ENCODE measurements around the gene LHFPL3. TPM values are rescaled to one million over a fixed set of nuclear protein-coding genes. Genes with fewer than 3 reads are reported as not detected.

Gene LHFPL3
- total and polyA plus RNA-seq, 2 of the 13 experiments (the other 11 are each of a cell fraction or from before 2014, with no cell fraction given): not detected

GRCh38 chr7:104412911-104413310, 84.5 kb downstream of the LHFPL3 start (continued):
- TF ChIP-seq, protein P1, sequence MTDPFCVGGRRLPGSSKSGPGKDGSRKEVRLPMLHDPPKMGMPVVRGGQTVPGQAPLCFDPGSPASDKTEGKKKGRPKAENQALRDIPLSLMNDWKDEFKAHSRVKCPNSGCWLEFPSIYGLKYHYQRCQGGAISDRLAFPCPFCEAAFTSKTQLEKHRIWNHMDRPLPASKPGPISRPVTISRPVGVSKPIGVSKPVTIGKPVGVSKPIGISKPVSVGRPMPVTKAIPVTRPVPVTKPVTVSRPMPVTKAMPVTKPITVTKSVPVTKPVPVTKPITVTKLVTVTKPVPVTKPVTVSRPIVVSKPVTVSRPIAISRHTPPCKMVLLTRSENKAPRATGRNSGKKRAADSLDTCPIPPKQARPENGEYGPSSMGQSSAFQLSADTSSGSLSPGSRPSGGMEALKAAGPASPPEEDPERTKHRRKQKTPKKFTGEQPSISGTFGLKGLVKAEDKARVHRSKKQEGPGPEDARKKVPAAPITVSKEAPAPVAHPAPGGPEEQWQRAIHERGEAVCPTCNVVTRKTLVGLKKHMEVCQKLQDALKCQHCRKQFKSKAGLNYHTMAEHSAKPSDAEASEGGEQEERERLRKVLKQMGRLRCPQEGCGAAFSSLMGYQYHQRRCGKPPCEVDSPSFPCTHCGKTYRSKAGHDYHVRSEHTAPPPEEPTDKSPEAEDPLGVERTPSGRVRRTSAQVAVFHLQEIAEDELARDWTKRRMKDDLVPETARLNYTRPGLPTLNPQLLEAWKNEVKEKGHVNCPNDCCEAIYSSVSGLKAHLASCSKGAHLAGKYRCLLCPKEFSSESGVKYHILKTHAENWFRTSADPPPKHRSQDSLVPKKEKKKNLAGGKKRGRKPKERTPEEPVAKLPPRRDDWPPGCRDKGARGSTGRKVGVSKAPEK (CRISPR knock-in tag; IDR thresholded peaks at IDR 0.05; ENCODE audit: borderline replicate concordance): no peak
- TF ChIP-seq, protein P2, sequence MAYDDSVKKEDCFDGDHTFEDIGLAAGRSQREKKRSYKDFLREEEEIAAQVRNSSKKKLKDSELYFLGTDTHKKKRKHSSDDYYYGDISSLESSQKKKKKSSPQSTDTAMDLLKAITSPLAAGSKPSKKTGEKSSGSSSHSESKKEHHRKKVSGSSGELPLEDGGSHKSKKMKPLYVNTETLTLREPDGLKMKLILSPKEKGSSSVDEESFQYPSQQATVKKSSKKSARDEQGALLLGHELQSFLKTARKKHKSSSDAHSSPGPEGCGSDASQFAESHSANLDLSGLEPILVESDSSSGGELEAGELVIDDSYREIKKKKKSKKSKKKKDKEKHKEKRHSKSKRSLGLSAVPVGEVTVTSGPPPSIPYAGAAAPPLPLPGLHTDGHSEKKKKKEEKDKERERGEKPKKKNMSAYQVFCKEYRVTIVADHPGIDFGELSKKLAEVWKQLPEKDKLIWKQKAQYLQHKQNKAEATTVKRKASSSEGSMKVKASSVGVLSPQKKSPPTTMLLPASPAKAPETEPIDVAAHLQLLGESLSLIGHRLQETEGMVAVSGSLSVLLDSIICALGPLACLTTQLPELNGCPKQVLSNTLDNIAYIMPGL (CRISPR knock-in tag; IDR thresholded peaks at IDR 0.05; ENCODE audit: borderline replicate concordance in 1 of 2, low read depth in 1 of 2): no peak

DNA sequence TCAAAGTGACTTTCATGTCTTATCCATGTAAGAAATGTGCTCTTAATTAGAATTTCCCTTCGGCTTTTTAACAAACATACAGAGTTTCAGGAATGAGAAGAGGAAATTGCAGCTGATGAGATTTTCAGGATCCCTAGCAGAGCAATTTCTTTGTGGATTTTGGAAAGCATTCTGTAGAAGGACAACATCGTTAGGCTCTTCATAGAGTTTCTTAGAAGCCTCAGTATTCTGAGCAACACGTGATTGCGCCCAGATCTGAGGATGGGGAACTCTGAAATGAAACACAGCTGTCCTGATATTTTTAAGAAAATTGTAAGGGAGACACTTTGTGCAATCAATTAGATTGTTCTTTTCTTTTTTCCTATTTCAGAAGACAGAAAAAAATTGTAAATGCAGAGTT, 85.8 kb downstream of the LHFPL3 start:
- Histone ChIP-seq H3K4me2 (ENCODE audit: low read depth, low read length) (no peak overlapping the region), H3K9ac (ENCODE audit: insufficient read depth, low read depth, low read length) (no peak overlapping the region), H2AFZ (ENCODE audit: low read length) (no peak overlapping the region), H3K4me1 (ENCODE audit: insufficient read depth, low read length) (no peaks in the 10 kb centered on the region), H3K9me3 (ENCODE audit: low read length) (no peaks in the 10 kb centered on the region), H3K27me3 (ENCODE audit: control insufficient read depth in 1 of 2, insufficient read depth in 2 of 2, low read length in 2 of 2) (0 out of 5 replicates have a peak, but pooled peaks cover 0 to 3% of the 10 kb centered on the region in 2 experiments), H3K27ac (ENCODE audit: extremely low read length, insufficient read depth, low read length) (no peak overlapping the region), H4K20me1 (ENCODE audit: insufficient read depth, low read length) (no peaks in the 10 kb centered on the region; the same call in 1 of the 2 replicates), H3K79me2 (ENCODE audit: insufficient read depth, low read length) (no peaks in the 10 kb centered on the region), H3K36me3 (replicated peaks in 1 of 2; ENCODE audit: control insufficient read depth in 1 of 2, insufficient read depth in 2 of 2, low read length in 2 of 2) (no peaks in the 10 kb centered on the region), H3K4me3 (replicated peaks in 1 of 3; ENCODE audit: insufficient read depth in 1 of 3, low read depth in 2 of 3, low read length in 3 of 3) (no peak overlapping the region)
- 2% methylated on average over 4 of the region's 4 CpGs for WGBS (ENCODE audit: low lambda C conversion rate)
- no TSS peak for BruUV-seq (replicated peaks)
- intact Hi-C loops (cut with micrococcal nuclease; ENCODE audit: unreplicated experiment): no loop called here
- FAIRE-seq: no peak
- in situ Hi-C loops (cut with HindIII; ENCODE audit: extremely low pct_ligation_motif_present, low pct_unique_long_range_greater_than_20kb): no loop called here
- no peak for DNase-seq (ENCODE audit: low spot score)
- ChIA-PET CTCF (ENCODE audit: low intra/inter-chr PET ratio, low total read pairs) (no interaction called here), POLR2A (no interaction called here)
- no peak for TF ChIP-seq SNRNP70 (IDR thresholded peaks at IDR 0.05; ENCODE audit: low read depth, low read length)
- TF ChIP-seq SMARCE1 (IDR thresholded peaks at IDR 0.05; ENCODE audit: borderline replicate concordance): no peak
- no peak for ATAC-seq
